Left lobe of liver (tissue), 2 donors: ENCODE data around the gene ITPR1. TPM values are rescaled to one million over a fixed set of nuclear protein-coding genes. Genes with fewer than 3 reads are reported as not detected.

Experiments
- ATAC-seq: fragments of 200-7000 bp; cut with Tn5 transposase; one replicate; pipeline ENCODE4 v1.9.1; 2020; ENCODE audit warnings: mild to moderate bottlenecking, moderate library complexity
- DNase-seq: peaks from one replicate; pipeline ENCODE4 v3.0.0-alpha.2; 2020; ENCODE audit warnings: low spot score
- total RNA-seq: library from RNA; stranded (reverse); gene quantifications from one replicate; pipeline ENCODE4 v1.2.1, GENCODE V29; 2021
- donor health status: DM: no; HTN: no; CAD: no; lungs with moderate emphysema.
- donor health status: DM: no; HTN: yes; CAD: no.

Gene ITPR1
- total RNA-seq, 1 donor from 2014 or later: 8.7 TPM

- no peak for DNase-seq
- no peak for ATAC-seq
These were observed 136.2 kb downstream of the ITPR1 start for GRCh38 chr3:4629095-4630007.

GRCh38 chr3:4633078-4634004 is 140.2 kb downstream of the ITPR1 start:
- peak; percentile 93 for ATAC-seq

GRCh38 chr3:4634894-4635293 is 141.7 kb downstream of the ITPR1 start:
- ATAC-seq: no peak
- no peak for DNase-seq

More at GRCh38 chr3:4633078-4634004, 140.2 kb downstream of the ITPR1 start:
- no peak for DNase-seq

- DNase-seq (no peak), ATAC-seq (no peak)
These were observed 144.1 kb downstream of the ITPR1 start for GRCh38 chr3:4637265-4637664.

- ATAC-seq: no peak
- DNase-seq: no peak
These were observed 148.9 kb downstream of the ITPR1 start for GRCh38 chr3:4641863-4642563.

- ATAC-seq: no peak
- no peak for DNase-seq
These were observed 149.5 kb downstream of the ITPR1 start for GRCh38 chr3:4642611-4643010.

GRCh38 chr3:4643904-4644547 is 150.9 kb downstream of the ITPR1 start:
- no peak for ATAC-seq
- DNase-seq: no peak

GRCh38 chr3:4644951-4645350 is 151.8 kb downstream of the ITPR1 start:
- ATAC-seq (no peak), DNase-seq (no peak)

GRCh38 chr3:4645468-4645867 is 152.3 kb downstream of the ITPR1 start:
- DNase-seq (no peak), ATAC-seq (no peak)

GRCh38 chr3:4647411-4647810 is 154.3 kb downstream of the ITPR1 start:
- DNase-seq (no peak), ATAC-seq (no peak)

GRCh38 chr3:4655145-4656045 is 162.2 kb downstream of the ITPR1 start:
- no peak for DNase-seq

GRCh38 chr3:4656059-4656458 is 162.9 kb downstream of the ITPR1 start:
- ATAC-seq: peak; percentile 97
- peak; percentile 66 for DNase-seq

More at GRCh38 chr3:4655145-4656045, 162.2 kb downstream of the ITPR1 start:
- peak; percentile 69 for ATAC-seq

- DNase-seq (no peak), ATAC-seq (no peak)
These were observed 163.6 kb downstream of the ITPR1 start for GRCh38 chr3:4656626-4657328.

- DNase-seq: no peak
- ATAC-seq: no peak
These were observed 167.8 kb downstream of the ITPR1 start for GRCh38 chr3:4660936-4661335.

GRCh38 chr3:4664412-4664811 is 171.3 kb downstream of the ITPR1 start:
- ATAC-seq (no peak), DNase-seq (no peak)

- DNase-seq (no peak), ATAC-seq (no peak)
These were observed 172.0 kb downstream of the ITPR1 start for GRCh38 chr3:4665197-4665596.

GRCh38 chr3:4666071-4666470 is 172.9 kb downstream of the ITPR1 start:
- DNase-seq (no peak), ATAC-seq (no peak)

- DNase-seq (no peak), ATAC-seq (no peak)
These were observed 177.2 kb downstream of the ITPR1 start for GRCh38 chr3:4670352-4670751.
